Loucy (cell line): ENCODE data around the gene IRS1.
A peak's percentile ranks its signal among the peaks of the same experiment; 100 is the strongest.

Source experiments
- H2AFZ ChIP-seq: fragments of 200-600 bp; sonication (generic); 2 replicates; pipeline ENCODE4 v1.6.0; 2016; ENCODE audit warnings: antibody characterized with exemption, mild to moderate bottlenecking, low read length, moderate library complexity
- H3F3A ChIP-seq: fragments of 200-600 bp; 2 replicates; pipeline ENCODE4 v1.6.0; 2016; ENCODE audit warnings: antibody characterized with exemption, low read depth, mild to moderate bottlenecking
- H3K27me3 ChIP-seq: fragments of 200-600 bp; sonication (generic); 2 replicates; pipeline ENCODE4 v1.6.1; 2014; ENCODE audit warnings: low read length, mild to moderate bottlenecking; ENCODE audit not compliant: insufficient read depth, poor library complexity, severe bottlenecking
- H3K36me3 ChIP-seq: fragments of 200-600 bp; sonication (generic); 2 replicates; pipeline ENCODE4 v1.6.1; 2016; ENCODE audit warnings: low read length; ENCODE audit not compliant: insufficient read depth
- H3K4me1 ChIP-seq: fragments of 200-600 bp; sonication (generic); 2 replicates; pipeline ENCODE4 v1.5.1; 2014; ENCODE audit warnings: low read length, mild to moderate bottlenecking; ENCODE audit not compliant: insufficient read depth, poor library complexity, severe bottlenecking
- H3K4me2 ChIP-seq: fragments of 200-600 bp; sonication (generic); 2 replicates; pipeline ENCODE4 v1.6.0; 2014; ENCODE audit warnings: antibody characterized with exemption, low read length, low read depth, mild to moderate bottlenecking; ENCODE audit not compliant: poor library complexity, severe bottlenecking
- H3K4me3 ChIP-seq: fragments of 200-600 bp; sonication (generic); 2 replicates; pipeline ENCODE4 v1.5.1; 2014; ENCODE audit warnings: low read length, mild to moderate bottlenecking, mixed read lengths; ENCODE audit not compliant: poor library complexity, severe bottlenecking
- H3K79me2 ChIP-seq: fragments of 200-600 bp; sonication (generic); 2 replicates; pipeline ENCODE4 v1.6.1; 2014; ENCODE audit warnings: low read length; ENCODE audit not compliant: insufficient read depth
- H3K9ac ChIP-seq: fragments of 200-600 bp; sonication (generic); 2 replicates; pipeline ENCODE4 v1.6.0; 2014; ENCODE audit warnings: mild to moderate bottlenecking, low read depth, low read length, moderate library complexity; ENCODE audit not compliant: poor library complexity, severe bottlenecking
- H3K9me2 ChIP-seq: fragments of 200-600 bp; sonication (generic); replicated peaks from 2 replicates; pipeline ENCODE4 v1.6.1; 2016; ENCODE audit warnings: low read depth, low read length, mixed read lengths
- H3K9me3 ChIP-seq: fragments of 200-600 bp; sonication (generic); 2 replicates; pipeline ENCODE4 v1.6.1; 2014; ENCODE audit warnings: mild to moderate bottlenecking, antibody characterized with exemption, low read length, low read depth; ENCODE audit not compliant: insufficient read depth
- H4K20me1 ChIP-seq: fragments of 200-600 bp; sonication (generic); 2 replicates; pipeline ENCODE4 v1.6.0; 2014; ENCODE audit warnings: antibody characterized with exemption, low read length, mild to moderate bottlenecking; ENCODE audit not compliant: insufficient read depth, poor library complexity, severe bottlenecking
- CTCF ChIP-seq: fragments of 200-600 bp; sonication (generic); conservative IDR thresholded peaks from 2 replicates; pipeline ENCODE4 v1.5.1; 2014; ENCODE audit warnings: mild to moderate bottlenecking, antibody characterized with exemption, low read length
- EZH2phosphoT487 ChIP-seq: fragments of 200-600 bp; IDR thresholded peaks from 2 replicates; pipeline ENCODE4 v1.6.1; 2018; ENCODE audit warnings: antibody characterized with exemption, mild to moderate bottlenecking, moderate library complexity, borderline replicate concordance

The IRS1 gene, protein sequence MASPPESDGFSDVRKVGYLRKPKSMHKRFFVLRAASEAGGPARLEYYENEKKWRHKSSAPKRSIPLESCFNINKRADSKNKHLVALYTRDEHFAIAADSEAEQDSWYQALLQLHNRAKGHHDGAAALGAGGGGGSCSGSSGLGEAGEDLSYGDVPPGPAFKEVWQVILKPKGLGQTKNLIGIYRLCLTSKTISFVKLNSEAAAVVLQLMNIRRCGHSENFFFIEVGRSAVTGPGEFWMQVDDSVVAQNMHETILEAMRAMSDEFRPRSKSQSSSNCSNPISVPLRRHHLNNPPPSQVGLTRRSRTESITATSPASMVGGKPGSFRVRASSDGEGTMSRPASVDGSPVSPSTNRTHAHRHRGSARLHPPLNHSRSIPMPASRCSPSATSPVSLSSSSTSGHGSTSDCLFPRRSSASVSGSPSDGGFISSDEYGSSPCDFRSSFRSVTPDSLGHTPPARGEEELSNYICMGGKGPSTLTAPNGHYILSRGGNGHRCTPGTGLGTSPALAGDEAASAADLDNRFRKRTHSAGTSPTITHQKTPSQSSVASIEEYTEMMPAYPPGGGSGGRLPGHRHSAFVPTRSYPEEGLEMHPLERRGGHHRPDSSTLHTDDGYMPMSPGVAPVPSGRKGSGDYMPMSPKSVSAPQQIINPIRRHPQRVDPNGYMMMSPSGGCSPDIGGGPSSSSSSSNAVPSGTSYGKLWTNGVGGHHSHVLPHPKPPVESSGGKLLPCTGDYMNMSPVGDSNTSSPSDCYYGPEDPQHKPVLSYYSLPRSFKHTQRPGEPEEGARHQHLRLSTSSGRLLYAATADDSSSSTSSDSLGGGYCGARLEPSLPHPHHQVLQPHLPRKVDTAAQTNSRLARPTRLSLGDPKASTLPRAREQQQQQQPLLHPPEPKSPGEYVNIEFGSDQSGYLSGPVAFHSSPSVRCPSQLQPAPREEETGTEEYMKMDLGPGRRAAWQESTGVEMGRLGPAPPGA (N-terminal part only)

DNA sequence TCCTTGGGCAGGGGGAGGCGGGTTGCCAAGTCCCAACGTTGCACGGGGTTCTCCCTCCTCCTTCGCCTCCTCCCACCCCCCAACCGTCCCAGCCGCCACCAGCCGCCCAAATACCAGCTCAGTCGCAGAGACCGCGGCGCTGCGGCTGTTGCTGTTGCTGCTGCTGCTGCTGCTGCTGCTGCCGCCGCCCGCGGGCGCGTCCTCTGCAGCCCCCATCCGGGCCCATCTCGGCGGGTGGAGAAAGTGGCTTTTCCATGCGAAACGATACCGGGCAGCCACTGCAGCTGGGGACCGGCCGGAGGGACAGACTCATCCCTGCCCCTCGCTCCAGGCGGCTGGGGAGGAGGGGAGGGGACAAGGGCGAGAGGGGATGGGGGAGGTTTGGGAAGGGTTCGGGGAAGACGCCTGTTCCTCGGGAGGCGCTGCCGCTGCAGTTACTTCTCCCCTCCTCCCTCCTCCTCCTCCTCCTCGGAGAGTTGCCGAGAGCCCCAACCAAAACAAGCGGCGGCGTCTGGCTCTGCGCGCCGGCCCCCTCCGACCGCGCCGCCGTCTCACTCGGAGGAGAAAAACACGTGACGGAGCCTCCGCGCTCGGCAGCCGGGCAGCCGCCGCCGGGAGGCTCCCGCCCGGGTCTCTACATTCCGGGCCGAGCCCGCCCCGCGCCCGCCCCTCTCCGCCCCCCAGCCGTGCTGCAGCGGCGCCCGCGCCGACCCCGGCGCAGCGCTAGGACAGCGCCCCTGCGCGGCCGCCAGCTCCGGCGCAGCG, at the start of gene IRS1:
Gene IRS1, minus strand, starts transcription at position 610 of the 765 bp plus-strand sequence. CDS start 1,082 bp downstream, outside the sequence.
- no peaks in the 10 kb centered on the region for H3K79me2 ChIP-seq
- peak within 1 kb of the TSS; percentile 79 for H3K4me3 ChIP-seq
- no peaks in the 10 kb centered on the region for H4K20me1 ChIP-seq
- peak within 1 kb of the TSS; percentile 95 for H3K4me2 ChIP-seq
- TF ChIP-seq CTCF (no peak; the same call in 1 of the 2 replicates), EZH2phosphoT487 (no peak)
- H3F3A ChIP-seq: 0 out of 2 replicates have a peak, but pooled peaks cover 2% of the 10 kb centered on the region
- no peaks in the 10 kb centered on the region for H3K36me3 ChIP-seq
- H2AFZ ChIP-seq: peak within 1 kb of the TSS; percentile 98
- peak within 1 kb of the TSS; percentile 79 for H3K9ac ChIP-seq
- no peaks in the 10 kb centered on the region for H3K27me3 ChIP-seq
- no peaks in the 10 kb centered on the region for H3K9me2 ChIP-seq
- H3K9me3 ChIP-seq: no peaks in the 10 kb centered on the region
- peaks cover 22% of the 10 kb centered on the region for H3K4me1 ChIP-seq

- Histone ChIP-seq H4K20me1 (no peaks in the 10 kb centered on the region), H3K9me3 (no peaks in the 10 kb centered on the region), H3K79me2 (no peaks in the 10 kb centered on the region), H3K36me3 (no peaks in the 10 kb centered on the region), H3K9ac (no peak overlapping the region), H3K4me2 (no peak overlapping the region), H3K27me3 (no peaks in the 10 kb centered on the region), H3K4me1 (peaks cover 10% of the 10 kb centered on the region), H3F3A (no peaks in the 10 kb centered on the region), H3K9me2 (no peaks in the 10 kb centered on the region), H2AFZ (no peak overlapping the region), H3K4me3 (no peak overlapping the region)
- TF ChIP-seq EZH2phosphoT487: no peak
- TF ChIP-seq CTCF: no peak
Observed at GRCh38 chr2:226849349-226849748, 49.7 kb upstream of the IRS1 start.

DNA sequence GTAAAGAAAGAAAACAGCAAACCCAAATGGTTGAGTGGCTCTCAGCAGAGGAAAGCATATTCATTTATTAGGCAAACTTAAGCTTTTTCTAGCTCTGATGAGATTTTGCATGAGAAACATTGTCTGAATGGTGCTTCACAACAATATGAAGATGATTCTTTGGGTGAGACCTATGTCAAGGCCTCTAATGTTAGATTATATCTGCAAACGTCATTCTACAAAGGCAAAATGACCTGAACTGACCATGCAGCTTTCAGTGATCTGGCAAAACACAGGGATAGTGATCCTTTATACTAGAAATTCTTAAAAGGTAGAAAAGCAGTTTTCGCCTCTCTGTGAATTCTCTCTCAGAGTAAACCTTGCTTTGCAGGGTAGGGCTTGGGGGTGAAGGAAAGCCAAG, 47.9 kb upstream of the IRS1 start:
- no peaks in the 10 kb centered on the region for H3K36me3 ChIP-seq
- peaks cover 11% of the 10 kb centered on the region for H3K4me1 ChIP-seq
- H2AFZ ChIP-seq: no peak overlapping the region
- H3K9ac ChIP-seq: no peak overlapping the region
- H3K4me2 ChIP-seq: no peak overlapping the region
- H3K27me3 ChIP-seq: no peaks in the 10 kb centered on the region
- H3K79me2 ChIP-seq: no peaks in the 10 kb centered on the region; the same call in 1 of the 2 replicates
- H4K20me1 ChIP-seq: no peaks in the 10 kb centered on the region
- H3K9me3 ChIP-seq: peaks cover 3% of the 10 kb centered on the region; the same call in 1 of the 2 replicates
- no peak overlapping the region for H3K4me3 ChIP-seq
- no peaks in the 10 kb centered on the region for H3F3A ChIP-seq
- TF ChIP-seq CTCF: no peak
- TF ChIP-seq EZH2phosphoT487: no peak
- no peaks in the 10 kb centered on the region for H3K9me2 ChIP-seq
